ENCODE results near the gene EXOSC5.
A peak's percentile ranks its signal among the peaks of the same experiment; 100 is the strongest.

DNA sequence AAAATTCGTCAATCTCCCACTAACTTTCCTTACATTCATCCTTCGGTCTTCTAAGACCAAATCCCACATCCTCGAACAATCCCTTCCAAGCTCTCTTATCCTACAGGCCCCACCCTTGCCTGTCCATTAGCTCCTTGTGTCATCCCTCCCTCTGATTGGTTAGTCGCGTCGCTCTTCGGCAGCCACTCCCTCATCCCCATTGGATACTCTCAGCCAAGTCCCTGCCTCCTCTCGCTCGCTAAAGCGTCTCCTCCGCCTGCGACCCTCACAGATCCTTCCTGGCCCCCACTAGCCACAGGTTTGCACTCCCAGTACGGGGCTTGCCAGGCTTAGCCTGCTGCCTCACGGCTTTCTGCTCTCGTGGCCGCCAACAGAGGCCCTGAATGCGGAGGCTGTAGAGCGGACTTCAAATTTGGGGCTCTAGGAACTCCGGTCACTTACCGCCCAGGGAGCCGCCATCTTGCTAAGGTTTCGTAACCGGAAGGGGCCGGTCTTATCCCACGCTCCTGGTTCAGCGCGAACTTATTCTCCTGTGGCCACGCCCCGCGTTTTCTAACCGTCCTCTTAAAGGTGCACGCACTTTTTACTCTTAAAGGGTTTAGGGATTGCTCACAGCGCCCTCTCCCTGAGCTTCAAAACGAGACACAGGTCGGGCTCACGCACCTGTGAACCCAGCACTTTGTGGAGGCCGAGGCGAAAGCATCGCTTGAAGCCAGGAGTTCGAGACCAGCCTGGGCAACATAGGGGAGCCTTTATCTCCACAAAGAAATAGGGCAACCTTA, 42.5 kb upstream of the EXOSC5 start, which contains the start of gene DMAC2:
- TF ChIP-seq, protein P1, sequence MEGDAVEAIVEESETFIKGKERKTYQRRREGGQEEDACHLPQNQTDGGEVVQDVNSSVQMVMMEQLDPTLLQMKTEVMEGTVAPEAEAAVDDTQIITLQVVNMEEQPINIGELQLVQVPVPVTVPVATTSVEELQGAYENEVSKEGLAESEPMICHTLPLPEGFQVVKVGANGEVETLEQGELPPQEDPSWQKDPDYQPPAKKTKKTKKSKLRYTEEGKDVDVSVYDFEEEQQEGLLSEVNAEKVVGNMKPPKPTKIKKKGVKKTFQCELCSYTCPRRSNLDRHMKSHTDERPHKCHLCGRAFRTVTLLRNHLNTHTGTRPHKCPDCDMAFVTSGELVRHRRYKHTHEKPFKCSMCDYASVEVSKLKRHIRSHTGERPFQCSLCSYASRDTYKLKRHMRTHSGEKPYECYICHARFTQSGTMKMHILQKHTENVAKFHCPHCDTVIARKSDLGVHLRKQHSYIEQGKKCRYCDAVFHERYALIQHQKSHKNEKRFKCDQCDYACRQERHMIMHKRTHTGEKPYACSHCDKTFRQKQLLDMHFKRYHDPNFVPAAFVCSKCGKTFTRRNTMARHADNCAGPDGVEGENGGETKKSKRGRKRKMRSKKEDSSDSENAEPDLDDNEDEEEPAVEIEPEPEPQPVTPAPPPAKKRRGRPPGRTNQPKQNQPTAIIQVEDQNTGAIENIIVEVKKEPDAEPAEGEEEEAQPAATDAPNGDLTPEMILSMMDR (IDR thresholded peaks at IDR 0.05), result peak; percentile 26 to 85 (median 71)
- peak; percentile 20 to 82 (median 79) for TF ChIP-seq POLR2A (IDR thresholded peaks at IDR 0.05)

Measured in body of pancreas (tissue), 4 donors.